Stomach smooth muscle (tissue), 2 donors: Measurements from ENCODE around the gene ANAPC16.
"Not testable (repeated sequence)": the region's sequence is repeated elsewhere in the genome, so short reads cannot be mapped to it uniquely, and the experiment has no call there.

Experiments
- H3K27ac ChIP-seq: one replicate; pipeline ENCODE4 v1.7.0; 2013; ENCODE audit warnings: mild to moderate bottlenecking, low read length, inconsistent platforms
- H3K27me3 ChIP-seq, 2 donors: one replicate each; pipeline ENCODE4 v1.7.0; 2013; ENCODE audit warnings: low read length in 2 of 2; ENCODE audit not compliant: insufficient read depth in 2 of 2, control insufficient read depth in 1 of 2
- H3K36me3 ChIP-seq, 2 donors: one replicate each; pipeline ENCODE4 v1.7.0; 2013; ENCODE audit warnings: low read length in 2 of 2; ENCODE audit not compliant: control insufficient read depth in 2 of 2, insufficient read depth in 2 of 2
- H3K4me1 ChIP-seq: one replicate; pipeline ENCODE4 v1.7.0; 2013; ENCODE audit warnings: low read length; ENCODE audit not compliant: control insufficient read depth, insufficient read depth
- H3K4me3 ChIP-seq, 2 donors: one replicate each; pipeline ENCODE4 v1.7.0; 2013; ENCODE audit warnings: low read length in 2 of 2
- H3K9ac ChIP-seq, 2 donors: one replicate each; pipeline ENCODE4 v1.7.0; 2013; ENCODE audit warnings: low read length in 2 of 2, mild to moderate bottlenecking in 1 of 2
- H3K9me3 ChIP-seq, 2 donors: one replicate each; pipeline ENCODE4 v1.7.0; 2013; ENCODE audit warnings: low read length in 2 of 2; ENCODE audit not compliant: control insufficient read depth in 2 of 2
- donor health status: healthy.
- donor health status: Pancreatic carcinoma.

Gene ANAPC16

GRCh38 chr10:72265508-72265907 is 49.7 kb downstream of the ANAPC16 start:
- Histone ChIP-seq H3K9ac (no peak overlapping the region), H3K4me1 (peaks cover 17% of the 10 kb centered on the region), H3K27ac (no peak overlapping the region), H3K9me3 (no peaks in the 10 kb centered on the region), H3K4me3 (no peak overlapping the region), H3K36me3 (no peaks in the 10 kb centered on the region), H3K27me3 (no peaks in the 10 kb centered on the region)

DNA sequence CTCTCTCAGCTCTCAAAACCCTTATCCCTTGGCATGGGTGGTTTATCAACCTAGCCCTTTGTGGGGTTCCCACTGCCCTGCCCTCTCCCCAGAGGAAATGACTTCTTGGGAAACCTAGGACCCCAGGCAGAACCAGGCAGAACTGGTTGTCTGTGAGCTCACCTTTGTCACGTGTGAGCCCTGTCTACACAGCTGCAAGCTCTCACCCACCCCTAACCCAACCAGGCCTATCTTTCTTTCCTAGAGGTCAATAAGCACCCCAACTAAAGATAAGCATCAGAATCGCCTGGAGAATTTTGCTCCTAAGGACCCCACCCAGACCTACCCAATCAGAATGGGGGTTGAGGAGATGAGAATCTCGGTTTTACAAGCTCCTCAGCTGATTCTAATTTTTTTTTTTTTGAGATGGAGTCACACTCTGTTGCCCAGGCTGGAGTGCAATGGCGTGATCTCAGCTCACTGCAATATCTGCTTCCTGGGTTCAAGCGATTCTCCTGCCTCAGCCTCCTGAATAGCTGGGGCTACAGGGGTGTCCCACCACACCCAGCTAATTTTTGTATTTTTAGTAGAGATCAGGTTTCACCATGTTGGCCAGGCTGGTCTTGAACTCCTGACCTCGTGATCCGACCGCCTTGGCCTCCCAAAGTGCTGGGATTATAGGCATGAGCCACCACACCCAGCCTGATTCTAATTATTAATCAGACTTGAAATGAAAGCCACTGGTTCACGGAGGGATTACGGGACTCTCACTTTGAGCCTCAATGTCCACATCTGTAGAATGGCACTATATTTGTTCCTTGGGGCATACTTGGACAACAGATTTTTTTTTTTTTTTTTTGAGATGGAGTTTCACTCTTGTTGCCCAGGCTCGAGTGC is 50.4 kb downstream of the ANAPC16 start:
- Histone ChIP-seq H3K9me3 (no peaks in the 10 kb centered on the region), H3K27me3 (no peaks in the 10 kb centered on the region), H3K27ac (no peak overlapping the region), H3K4me3 (no peak overlapping the region), H3K9ac (no peak overlapping the region), H3K4me1 (peaks cover 10% of the 10 kb centered on the region), H3K36me3 (no peaks in the 10 kb centered on the region)

DNA sequence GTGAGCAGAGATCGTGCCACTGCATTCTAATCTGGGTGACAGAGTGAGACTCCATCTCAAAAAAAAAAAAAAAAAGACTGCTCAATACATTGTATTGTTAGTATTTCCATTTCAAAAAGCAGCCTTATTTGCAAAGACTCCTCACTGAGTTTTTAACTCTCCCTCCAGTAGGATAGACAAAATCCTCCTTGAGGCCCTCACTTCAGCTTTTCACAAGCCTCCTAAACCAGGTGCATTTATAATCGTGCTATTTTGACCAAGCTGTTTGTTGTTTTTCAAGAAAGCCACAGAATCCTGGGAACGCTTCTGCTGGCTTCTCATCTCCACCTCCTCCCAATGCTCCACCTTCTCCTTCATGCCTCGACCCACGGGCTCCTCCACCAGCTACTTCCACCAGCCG is 51.6 kb downstream of the ANAPC16 start:
- no peak overlapping the region for H3K27ac ChIP-seq
- no peaks in the 10 kb centered on the region for H3K36me3 ChIP-seq
- H3K9me3 ChIP-seq = no peaks in the 10 kb centered on the region
- no peak overlapping the region for H3K9ac ChIP-seq
- no peak overlapping the region for H3K4me3 ChIP-seq
- no peaks in the 10 kb centered on the region for H3K27me3 ChIP-seq
- peaks cover 5% of the 10 kb centered on the region for H3K4me1 ChIP-seq

DNA sequence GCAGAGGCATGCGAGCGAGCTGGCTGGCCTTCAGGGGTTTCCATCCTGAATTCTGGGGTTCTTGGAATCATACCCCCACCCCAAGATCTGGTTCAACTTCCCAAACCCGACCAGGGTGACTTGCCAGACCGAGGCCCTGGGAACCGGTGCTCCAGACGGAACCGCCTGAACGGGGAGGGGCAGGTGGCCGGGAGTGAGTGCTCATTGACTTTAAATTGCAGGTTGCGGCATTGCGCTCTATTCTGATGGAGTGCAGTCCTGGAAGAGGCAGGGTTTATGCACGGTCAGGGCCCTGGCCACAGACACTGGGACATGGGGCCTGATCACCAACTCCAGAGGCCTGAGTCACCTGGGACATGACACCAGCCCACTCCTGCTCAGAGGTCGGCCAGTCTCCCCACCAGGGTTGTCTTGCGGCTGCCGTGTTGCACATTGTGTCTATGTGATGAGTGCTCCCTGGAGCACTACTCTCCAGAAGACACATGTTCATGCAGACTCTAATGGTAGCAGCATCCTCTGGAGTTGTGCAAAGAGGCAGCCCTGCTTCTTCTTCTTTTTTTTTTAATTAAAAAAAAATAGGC is 52.1 kb downstream of the ANAPC16 start:
- Histone ChIP-seq H3K36me3 (no peaks in the 10 kb centered on the region), H3K4me1 (peaks cover 11% of the 10 kb centered on the region), H3K4me3 (no peak overlapping the region), H3K27me3 (no peaks in the 10 kb centered on the region), H3K9ac (no peak overlapping the region), H3K27ac (no peak overlapping the region), H3K9me3 (no peaks in the 10 kb centered on the region)

GRCh38 chr10:72268475-72269200 is 52.8 kb downstream of the ANAPC16 start:
- not testable (repeated sequence) for H3K36me3 ChIP-seq, H3K27me3 ChIP-seq, H3K27ac ChIP-seq, H3K9me3 ChIP-seq, H3K4me3 ChIP-seq, H3K9ac ChIP-seq
- peaks cover 13% of the 10 kb centered on the region for H3K4me1 ChIP-seq

DNA sequence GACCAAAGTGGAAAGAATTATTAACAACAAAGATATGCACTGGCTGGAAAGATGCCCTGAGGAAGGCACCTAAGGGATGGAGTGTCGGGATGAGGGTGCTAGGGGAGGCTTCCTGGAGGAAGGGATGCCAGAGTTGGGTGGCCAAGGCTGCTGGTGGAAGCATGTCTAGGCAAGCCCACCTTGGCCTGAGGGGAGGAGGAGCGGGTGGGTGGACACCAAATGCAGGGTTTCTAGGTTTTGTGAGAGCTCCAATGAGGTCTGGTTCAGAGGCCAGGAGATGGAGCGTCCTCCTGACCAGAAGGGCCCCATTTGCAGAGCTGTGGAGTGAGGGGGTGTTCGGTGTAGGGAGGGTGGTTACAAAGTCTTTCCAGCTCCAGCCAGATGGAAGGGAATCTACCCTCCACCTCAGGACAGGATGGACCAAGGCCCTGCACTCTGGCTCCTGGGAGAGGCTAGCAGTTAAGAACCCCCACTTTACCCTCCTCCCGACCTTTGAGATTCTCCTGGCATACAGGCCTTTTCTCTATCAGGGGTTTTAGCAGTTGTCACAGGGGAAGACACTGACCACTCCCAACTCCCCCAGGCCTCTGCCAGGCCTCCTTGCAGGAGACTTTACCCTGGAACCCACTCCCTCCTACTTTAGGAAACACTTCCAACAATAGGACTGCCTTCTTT is 54.9 kb downstream of the ANAPC16 start:
- peaks cover 22% of the 10 kb centered on the region for H3K4me1 ChIP-seq
- no peaks in the 10 kb centered on the region for H3K27me3 ChIP-seq
- peaks cover 0 to 7% of the 10 kb centered on the region in 2 donors for H3K36me3 ChIP-seq
- H3K4me3 ChIP-seq = no peak overlapping the region
- H3K9ac ChIP-seq = no peak overlapping the region
- no peaks in the 10 kb centered on the region for H3K9me3 ChIP-seq
- no peak overlapping the region for H3K27ac ChIP-seq

DNA sequence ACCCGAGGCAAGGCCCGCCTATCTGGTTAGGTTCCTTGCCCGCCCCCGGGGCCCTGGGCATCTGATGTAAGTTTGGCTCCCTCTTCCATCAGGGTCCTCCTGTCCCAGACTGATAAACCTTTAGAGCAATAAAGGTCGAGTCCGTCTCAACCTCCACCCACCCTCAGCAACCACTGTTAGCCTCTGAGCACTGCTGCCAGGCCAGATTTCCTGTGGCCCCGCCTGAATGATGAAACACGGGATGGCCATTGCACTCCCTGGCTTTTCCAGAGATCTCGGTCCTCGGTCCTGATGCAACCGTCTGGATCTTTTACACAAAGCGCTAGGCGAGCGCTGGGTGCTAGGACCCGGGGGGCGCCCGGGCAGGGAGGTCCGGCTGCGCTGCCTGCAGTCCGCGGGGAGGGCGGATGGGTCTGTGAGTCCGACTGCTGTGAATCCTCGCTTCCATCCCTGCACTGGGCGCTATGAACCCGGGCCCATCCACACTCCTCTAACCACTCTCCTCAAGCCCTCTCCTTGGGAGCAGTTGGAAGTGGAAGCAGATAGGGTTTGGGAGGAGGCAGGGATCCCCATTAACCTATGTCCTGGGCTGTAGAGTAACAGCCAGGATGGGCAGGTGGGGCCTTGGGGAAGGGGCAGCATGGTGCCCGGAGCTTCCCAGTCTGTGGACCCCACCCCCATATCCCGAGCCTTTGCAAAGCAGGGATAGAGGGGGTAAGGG is 57.0 kb downstream of the ANAPC16 start:
- Histone ChIP-seq H3K27me3 (no peaks in the 10 kb centered on the region), H3K36me3 (peaks cover 0 to 9% of the 10 kb centered on the region in 2 donors), H3K4me1 (peaks cover 30% of the 10 kb centered on the region), H3K9ac (peak overlapping the region; percentile 87 to 89), H3K4me3 (peak overlapping the region; percentile 90 to 99), H3K27ac (peak overlapping the region; percentile 98), H3K9me3 (no peaks in the 10 kb centered on the region)

GRCh38 chr10:72273410-72274212 is 57.8 kb downstream of the ANAPC16 start, which contains the start of gene DDIT4:
TSS of gene DDIT4 (plus strand) at chr10:72273924. CDS start at chr10:72274217, 293 bp downstream.
- Histone ChIP-seq H3K9me3 (no peaks in the 10 kb centered on the region), H3K4me1 (peaks cover 30% of the 10 kb centered on the region), H3K4me3 (peak within 1 kb of the TSS; percentile 90 to 99), H3K9ac (peak within 1 kb of the TSS; percentile 89 to 95), H3K27ac (peak within 1 kb of the TSS; percentile 98), H3K27me3 (no peaks in the 10 kb centered on the region), H3K36me3 (peaks cover 0 to 9% of the 10 kb centered on the region in 2 donors)

GRCh38 chr10:72274213-72274729 is 58.5 kb downstream of the ANAPC16 start:
- no peaks in the 10 kb centered on the region for H3K27me3 ChIP-seq
- H3K4me1 ChIP-seq = peaks cover 30% of the 10 kb centered on the region
- H3K9me3 ChIP-seq = no peaks in the 10 kb centered on the region
- H3K9ac ChIP-seq = peak overlapping the region; percentile 89 to 95
- peaks cover 0 to 9% of the 10 kb centered on the region in 2 donors for H3K36me3 ChIP-seq
- peak overlapping the region; percentile 90 to 99 for H3K4me3 ChIP-seq
- peak overlapping the region; percentile 98 for H3K27ac ChIP-seq
